ENCODE data around the gene ECE2. TPM values are rescaled to one million over a fixed set of nuclear protein-coding genes. Genes with fewer than 3 reads are reported as not detected.

Gene ECE2
- total and polyA plus RNA-seq, 10 of the 15 experiments (the other 5 are each of a cell fraction or from before 2014, with no cell fraction given), result not detected

DNA sequence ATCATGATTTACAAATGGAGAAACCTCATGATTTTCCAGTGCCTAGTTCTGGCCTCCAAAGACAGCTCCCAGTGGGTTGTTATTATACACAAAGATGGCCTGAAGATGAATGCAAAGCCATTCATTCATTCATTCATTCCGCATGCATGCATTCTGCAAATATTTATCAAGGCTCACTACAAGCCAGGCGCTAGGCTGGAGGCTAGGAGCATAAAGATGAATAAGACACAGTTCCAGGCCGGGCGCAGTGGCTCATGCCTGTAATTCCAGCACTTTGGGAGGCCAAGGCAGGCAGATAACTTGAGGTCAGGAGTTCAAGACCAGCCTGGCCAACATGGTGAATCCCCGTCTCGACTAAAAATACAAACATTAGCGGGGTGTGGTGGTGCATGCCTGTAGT, 20.8 kb downstream of the ECE2 start (continued):
- TF ChIP-seq, protein P1, sequence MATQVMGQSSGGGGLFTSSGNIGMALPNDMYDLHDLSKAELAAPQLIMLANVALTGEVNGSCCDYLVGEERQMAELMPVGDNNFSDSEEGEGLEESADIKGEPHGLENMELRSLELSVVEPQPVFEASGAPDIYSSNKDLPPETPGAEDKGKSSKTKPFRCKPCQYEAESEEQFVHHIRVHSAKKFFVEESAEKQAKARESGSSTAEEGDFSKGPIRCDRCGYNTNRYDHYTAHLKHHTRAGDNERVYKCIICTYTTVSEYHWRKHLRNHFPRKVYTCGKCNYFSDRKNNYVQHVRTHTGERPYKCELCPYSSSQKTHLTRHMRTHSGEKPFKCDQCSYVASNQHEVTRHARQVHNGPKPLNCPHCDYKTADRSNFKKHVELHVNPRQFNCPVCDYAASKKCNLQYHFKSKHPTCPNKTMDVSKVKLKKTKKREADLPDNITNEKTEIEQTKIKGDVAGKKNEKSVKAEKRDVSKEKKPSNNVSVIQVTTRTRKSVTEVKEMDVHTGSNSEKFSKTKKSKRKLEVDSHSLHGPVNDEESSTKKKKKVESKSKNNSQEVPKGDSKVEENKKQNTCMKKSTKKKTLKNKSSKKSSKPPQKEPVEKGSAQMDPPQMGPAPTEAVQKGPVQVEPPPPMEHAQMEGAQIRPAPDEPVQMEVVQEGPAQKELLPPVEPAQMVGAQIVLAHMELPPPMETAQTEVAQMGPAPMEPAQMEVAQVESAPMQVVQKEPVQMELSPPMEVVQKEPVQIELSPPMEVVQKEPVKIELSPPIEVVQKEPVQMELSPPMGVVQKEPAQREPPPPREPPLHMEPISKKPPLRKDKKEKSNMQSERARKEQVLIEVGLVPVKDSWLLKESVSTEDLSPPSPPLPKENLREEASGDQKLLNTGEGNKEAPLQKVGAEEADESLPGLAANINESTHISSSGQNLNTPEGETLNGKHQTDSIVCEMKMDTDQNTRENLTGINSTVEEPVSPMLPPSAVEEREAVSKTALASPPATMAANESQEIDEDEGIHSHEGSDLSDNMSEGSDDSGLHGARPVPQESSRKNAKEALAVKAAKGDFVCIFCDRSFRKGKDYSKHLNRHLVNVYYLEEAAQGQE (IDR thresholded peaks at IDR 0.05; ENCODE audit: low read depth, low read length), result no peak

DNA sequence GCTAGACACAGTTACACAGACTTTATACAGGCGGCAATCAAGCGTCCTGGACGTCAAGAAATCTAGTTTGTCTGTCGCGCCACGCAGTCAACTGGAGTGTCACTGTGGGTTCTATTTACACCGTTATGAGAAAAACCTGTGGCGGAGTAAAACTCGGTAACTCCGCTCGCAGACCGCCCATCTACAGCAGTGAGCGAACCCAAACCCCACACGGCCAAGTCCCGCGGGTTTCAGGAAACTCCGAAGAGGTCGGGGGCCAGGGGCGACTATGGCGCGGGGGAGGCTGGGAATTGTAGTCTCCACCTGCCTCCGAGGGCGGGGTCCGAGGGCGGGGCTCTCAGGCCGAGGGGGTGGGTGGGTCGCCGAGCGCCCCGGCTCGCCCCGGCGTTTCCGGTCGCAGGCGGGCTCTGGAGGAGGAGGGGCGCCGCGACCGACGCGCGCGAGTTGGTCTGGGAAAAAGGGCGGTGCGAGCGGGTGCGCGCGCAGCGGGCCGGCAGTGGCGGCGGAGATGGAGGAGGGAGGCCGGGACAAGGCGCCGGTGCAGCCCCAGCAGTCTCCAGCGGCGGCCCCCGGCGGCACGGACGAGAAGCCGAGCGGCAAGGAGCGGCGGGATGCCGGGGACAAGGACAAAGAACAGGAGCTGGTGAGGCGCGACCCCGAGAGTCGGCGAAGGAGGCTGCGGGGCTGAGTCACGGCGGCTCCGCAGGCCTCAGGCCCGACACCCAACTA, 23.1 kb downstream of the ECE2 start, which contains the start of gene PSMD2:
Gene PSMD2 (plus strand): TSS at position 483 of the 729 bp plus-strand sequence. CDS start 26 bp downstream, at position 509.
- intact Hi-C loops (cut with micrococcal nuclease; ENCODE audit: unreplicated experiment), result loop anchor here (2.0 to 5.0 kb wide), 3 partner anchors 16 to 124 kb away; partner anchors contain the start of genes AP2M1 and EIF4G1
- no TSS peak for BruUV-seq (replicated peaks)
- Histone ChIP-seq H3K4me2 (ENCODE audit: control insufficient read depth, insufficient read depth) (peak within 1 kb of the TSS; percentile 96), H3K27ac (ENCODE audit: control insufficient read depth, insufficient read depth) (peak within 1 kb of the TSS; percentile 66), H3K79me2 (ENCODE audit: control insufficient read depth, insufficient read depth, low read length) (peaks cover 20% of the 10 kb centered on the region), H3K36me3 (ENCODE audit: control insufficient read depth in 2 of 2, insufficient read depth in 2 of 2, low read length in 1 of 2) (peaks cover 13 to 15% of the 10 kb centered on the region in 2 experiments; a peak in 3 of 4 replicates), H3K27me3 (replicated peaks in 1 of 2; ENCODE audit: control insufficient read depth in 2 of 2, insufficient read depth in 2 of 2, low read length in 1 of 2) (no peaks in the 10 kb centered on the region), H2AFZ (ENCODE audit: control insufficient read depth, low read depth, low read length) (peak within 1 kb of the TSS; percentile 99), H3K4me1 (ENCODE audit: control insufficient read depth, insufficient read depth, low read length) (peaks cover 3% of the 10 kb centered on the region), H3K9ac (ENCODE audit: control insufficient read depth, insufficient read depth, low read length) (peak within 1 kb of the TSS; percentile 91), H3K4me3 (peak within 1 kb of the TSS; percentile 88), H3K9me3 (replicated peaks; ENCODE audit: control insufficient read depth, insufficient read depth, low read length) (no peaks in the 10 kb centered on the region), H4K20me1 (ENCODE audit: control insufficient read depth, insufficient read depth) (no peaks in the 10 kb centered on the region)
- WGBS (ENCODE audit: insufficient coverage, insufficient replicate concordance, low lambda C conversion rate, missing lambda C conversion rate), result under 1% methylated on average over 56 of the region's 78 CpGs
- in situ Hi-C loops (cut with MboI), result no loop called here
- RAD21 ChIA-PET (ENCODE audit: unreplicated experiment), result no interaction called here
- CTCF ChIA-PET, result no interaction called here
- ATAC-seq, result peak; percentile 98
- peak; percentile 98 for FAIRE-seq
- POLR2A ChIA-PET, result interaction anchor here (0.6 to 1.5 kb wide), 4 partner anchors 13 to 113 kb away, joined by 3 to 6 read pairs (median 3); partner anchors contain the start of genes ABCF3 and FAM131A
- peak; percentile 73 for DNase-seq (ENCODE audit: low read depth, low spot score)
- SMC1A ChIA-PET (ENCODE audit: uncharacterized antibody, unreplicated experiment), result interaction anchor here (0.6 kb wide), 1 partner anchor 481 kb away, joined by 3 read pairs; no protein-coding TSS in a partner anchor
- TF ChIP-seq SMAD5 (IDR thresholded peaks at IDR 0.05; ENCODE audit: low read depth) (peak; percentile 25; the same call in 1 of the 2 replicates), MXI1 (IDR thresholded peaks at IDR 0.05; ENCODE audit: low read depth, low read length) (peak; percentile 73; the same call in 1 of the 2 replicates), POLR2A (IDR thresholded peaks at IDR 0.05; ENCODE audit: low read depth, low read length) (peak; percentile 88), CREM (IDR thresholded peaks at IDR 0.05; ENCODE audit: low read depth) (0 out of 2 replicates have a peak, but pooled peaks have one; percentile 29), NR2C1 (IDR thresholded peaks at IDR 0.05) (peak; percentile 95), ZZZ3 (IDR thresholded peaks at IDR 0.05; ENCODE audit: control insufficient read depth, insufficient read length, low read depth) (no peak), TAF1 (IDR thresholded peaks at IDR 0.05; ENCODE audit: borderline replicate concordance, low read depth, low read length) (peak; percentile 49), POLR2AphosphoS2 (IDR thresholded peaks at IDR 0.05; ENCODE audit: low read depth, low read length) (peak; percentile 58; the same call in 1 of the 2 replicates), NR2F1 (conservative IDR thresholded peaks at IDR 0.05) (0 out of 2 replicates have a peak, but pooled peaks have one; percentile 30), LARP7 (IDR thresholded peaks at IDR 0.05) (peak; percentile 75; the same call in 1 of the 2 replicates), SMARCA5 (IDR thresholded peaks at IDR 0.05) (no peak), POLR2AphosphoS5 (IDR thresholded peaks at IDR 0.05; ENCODE audit: low read length) (peak; percentile 74), CBFB (IDR thresholded peaks at IDR 0.05; ENCODE audit: low read depth) (peak; percentile 55; the same call in 1 of the 2 replicates), RAD51 (IDR thresholded peaks at IDR 0.05) (no peak)
- TF ChIP-seq, protein P2, sequence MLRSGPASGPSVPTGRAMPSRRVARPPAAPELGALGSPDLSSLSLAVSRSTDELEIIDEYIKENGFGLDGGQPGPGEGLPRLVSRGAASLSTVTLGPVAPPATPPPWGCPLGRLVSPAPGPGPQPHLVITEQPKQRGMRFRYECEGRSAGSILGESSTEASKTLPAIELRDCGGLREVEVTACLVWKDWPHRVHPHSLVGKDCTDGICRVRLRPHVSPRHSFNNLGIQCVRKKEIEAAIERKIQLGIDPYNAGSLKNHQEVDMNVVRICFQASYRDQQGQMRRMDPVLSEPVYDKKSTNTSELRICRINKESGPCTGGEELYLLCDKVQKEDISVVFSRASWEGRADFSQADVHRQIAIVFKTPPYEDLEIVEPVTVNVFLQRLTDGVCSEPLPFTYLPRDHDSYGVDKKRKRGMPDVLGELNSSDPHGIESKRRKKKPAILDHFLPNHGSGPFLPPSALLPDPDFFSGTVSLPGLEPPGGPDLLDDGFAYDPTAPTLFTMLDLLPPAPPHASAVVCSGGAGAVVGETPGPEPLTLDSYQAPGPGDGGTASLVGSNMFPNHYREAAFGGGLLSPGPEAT (IDR thresholded peaks at IDR 0.05; ENCODE audit: low read depth), result 0 out of 2 replicates have a peak, but pooled peaks have one; percentile 8
